Neural cell (in vitro differentiated cells): ENCODE data around the gene NCOA3. TPM values are rescaled to one million over a fixed set of nuclear protein-coding genes. Genes with fewer than 3 reads are reported as not detected.

ENCODE experiments used
- H2AFZ ChIP-seq: fragments of 200-600, 300-800 bp; sonication (generic), shearing (Covaris generic); 2 replicates; pipeline ENCODE4 v1.6.0; 2014; ENCODE audit warnings: low read depth, mild to moderate bottlenecking, antibody characterized with exemption, low read length, moderate library complexity
- H3F3A ChIP-seq: fragments of 200-600 bp; shearing (Covaris generic); 2 replicates; pipeline ENCODE4 v1.6.1; 2016; ENCODE audit warnings: mild to moderate bottlenecking, moderate library complexity, mixed read lengths, antibody characterized with exemption, low read length; ENCODE audit not compliant: insufficient read depth, poor library complexity, severe bottlenecking
- H3K27ac ChIP-seq: fragments of 200-600, 300-800 bp; sonication (generic), shearing (Covaris generic); 2 replicates; pipeline ENCODE4 v1.5.1; 2014; ENCODE audit warnings: mild to moderate bottlenecking, low read length, moderate library complexity
- H3K27me3 ChIP-seq: fragments of 300-800, 200-600 bp; sonication (generic), shearing (Covaris generic); 2 replicates; pipeline ENCODE4 v1.6.0; 2014; ENCODE audit warnings: mild to moderate bottlenecking, low read depth, low read length, moderate library complexity; ENCODE audit not compliant: insufficient read depth
- H3K36me3 ChIP-seq: fragments of 300-800, 200-600 bp; sonication (generic), shearing (Covaris generic); 2 replicates; pipeline ENCODE4 v1.5.1; 2014; ENCODE audit warnings: mild to moderate bottlenecking, antibody characterized with exemption, low read length, moderate library complexity; ENCODE audit not compliant: insufficient read depth
- H3K4me2 ChIP-seq: fragments of 300-800, 200-600 bp; sonication (generic), shearing (Covaris generic); 2 replicates; pipeline ENCODE4 v1.6.0; 2014; ENCODE audit warnings: mild to moderate bottlenecking, low read length
- H3K4me3 ChIP-seq: fragments of 300-800, 200-600 bp; sonication (generic), shearing (Covaris generic); 2 replicates; pipeline ENCODE4 v1.5.1; 2014; ENCODE audit warnings: mild to moderate bottlenecking, low read length, moderate library complexity
- H3K79me2 ChIP-seq: fragments of 200-600 bp; shearing (Covaris generic); replicated peaks from 2 replicates; pipeline ENCODE4 v1.6.0; 2014; ENCODE audit warnings: mild to moderate bottlenecking, low read length, moderate library complexity; ENCODE audit not compliant: insufficient read depth
- H3K9ac ChIP-seq: fragments of 300-800, 200-600 bp; sonication (generic), shearing (Covaris generic); 2 replicates; pipeline ENCODE4 v1.6.1; 2016; ENCODE audit warnings: mild to moderate bottlenecking, low read length, mixed read lengths
- H3K9me2 ChIP-seq: fragments of 200-600 bp; shearing (Covaris generic); 2 replicates; pipeline ENCODE4 v1.6.1; 2016; ENCODE audit warnings: mild to moderate bottlenecking, low read length, mixed read lengths; ENCODE audit not compliant: insufficient read depth
- H3K9me3 ChIP-seq: fragments of 200-600, 300-800 bp; sonication (generic), shearing (Covaris generic); 2 replicates; pipeline ENCODE4 v1.6.1; 2016; ENCODE audit warnings: mild to moderate bottlenecking, mixed run types, low read length, moderate library complexity, mixed read lengths
- H4K20me1 ChIP-seq: fragments of 200-600 bp; shearing (Covaris generic); 2 replicates; pipeline ENCODE4 v1.6.1; 2016; ENCODE audit warnings: mild to moderate bottlenecking, mixed run types; ENCODE audit not compliant: insufficient read depth
- CTCF ChIP-seq: fragments of 450-650 bp; IDR thresholded peaks from 2 replicates; pipeline ENCODE4 v1.5.1; 2014; ENCODE audit warnings: antibody characterized with exemption, mild to moderate bottlenecking, moderate library complexity; ENCODE audit not compliant: poor library complexity, severe bottlenecking
- EP300 ChIP-seq: fragments of 450-650 bp; conservative IDR thresholded peaks from 2 replicates; pipeline ENCODE4 v1.6.1; 2014; ENCODE audit warnings: antibody characterized with exemption, mild to moderate bottlenecking, moderate library complexity; ENCODE audit not compliant: poor library complexity, severe bottlenecking
- EZH2 ChIP-seq: fragments of 200-600, 300-800 bp; shearing (Covaris generic), sonication (generic); IDR thresholded peaks from 2 replicates; pipeline ENCODE4 v1.6.1; 2014; ENCODE audit warnings: antibody characterized with exemption, low read length, borderline replicate concordance, mild to moderate bottlenecking; ENCODE audit not compliant: insufficient read depth, poor library complexity, severe bottlenecking
- MXI1 ChIP-seq: fragments of 450-650 bp; conservative IDR thresholded peaks from 2 replicates; pipeline ENCODE4 v1.6.1; 2014; ENCODE audit warnings: antibody characterized with exemption, mild to moderate bottlenecking; ENCODE audit not compliant: poor library complexity, severe bottlenecking
- POLR2AphosphoS5 ChIP-seq: IDR thresholded peaks from 2 replicates; pipeline ENCODE4 v1.6.1; 2012
- RAD21 ChIP-seq: fragments of 450-650 bp; conservative IDR thresholded peaks from 2 replicates; pipeline ENCODE4 v1.6.1; 2014; ENCODE audit warnings: antibody characterized with exemption, mild to moderate bottlenecking, moderate library complexity
- REST ChIP-seq: IDR thresholded peaks from 2 replicates; pipeline ENCODE4 v1.6.1; 2012; ENCODE audit warnings: borderline replicate concordance
- SMC3 ChIP-seq: fragments of 450-650 bp; conservative IDR thresholded peaks from 2 replicates; pipeline ENCODE4 v1.6.1; 2014; ENCODE audit warnings: antibody characterized with exemption, mild to moderate bottlenecking, moderate library complexity; ENCODE audit not compliant: poor library complexity
- TAF1 ChIP-seq: IDR thresholded peaks from 2 replicates; pipeline ENCODE4 v1.6.1; 2012; ENCODE audit warnings: low read depth
- polyA plus RNA-seq: library from polyadenylated mRNA; depleted of rRNA; stranded (reverse); fragments of >200 nt; gene quantifications from 2 replicates; pipeline ENCODE4 v1.2.3, GENCODE V29; 2014

The NCOA3 gene
- polyA plus RNA-seq, 1 donor from 2014 or later: 14.2 TPM

GRCh38 chr20:47544240-47544639 is 42.6 kb downstream of the NCOA3 start:
- H3K79me2 ChIP-seq: no peaks in the 10 kb centered on the region
- no peaks in the 10 kb centered on the region for H4K20me1 ChIP-seq

GRCh38 chr20:47544852-47545251 is 43.2 kb downstream of the NCOA3 start:
- Histone ChIP-seq H3K36me3 (no peaks in the 10 kb centered on the region), H3K27me3 (no peaks in the 10 kb centered on the region), H3K9me2 (no peaks in the 10 kb centered on the region), H2AFZ (no peak overlapping the region), H3K79me2 (no peaks in the 10 kb centered on the region), H3K4me3 (no peak overlapping the region), H4K20me1 (no peaks in the 10 kb centered on the region), H3K27ac (no peak overlapping the region), H3K9ac (no peak overlapping the region), H3K4me2 (no peak overlapping the region), H3K9me3 (no peaks in the 10 kb centered on the region), H3F3A (no peaks in the 10 kb centered on the region)
- TF ChIP-seq MXI1 (no peak), REST (no peak), POLR2AphosphoS5 (no peak), EZH2 (no peak), RAD21 (no peak), CTCF (no peak)

More at GRCh38 chr20:47544240-47544639, 42.6 kb downstream of the NCOA3 start:
- Histone ChIP-seq H3K9ac (no peak overlapping the region), H3K9me2 (no peaks in the 10 kb centered on the region), H3K36me3 (no peaks in the 10 kb centered on the region), H3K9me3 (no peaks in the 10 kb centered on the region), H3K27ac (no peak overlapping the region), H2AFZ (no peak overlapping the region), H3K27me3 (no peaks in the 10 kb centered on the region), H3K4me3 (no peak overlapping the region), H3K4me2 (no peak overlapping the region), H3F3A (no peaks in the 10 kb centered on the region)
- TF ChIP-seq MXI1 (no peak), POLR2AphosphoS5 (no peak), EZH2 (no peak), REST (no peak), RAD21 (no peak), SMC3 (no peak), EP300 (no peak), CTCF (no peak), TAF1 (no peak)
